Mesenchymal stem cell (in vitro differentiated cells and primary cell): ENCODE measurements around the gene FOXP1.

Source experiments
- DNase-seq: peaks from one replicate; pipeline ENCODE4 v3.0.0-alpha.2; 2013
- H2AFZ ChIP-seq: one replicate; pipeline ENCODE4 v1.6.1; 2013; ENCODE audit warnings: low read depth, mild to moderate bottlenecking, control low read depth, inconsistent platforms, low read length, moderate library complexity
- H2AK5ac ChIP-seq: 2 replicates; pipeline ENCODE4 v1.6.1; 2013; ENCODE audit warnings: low read length, moderate library complexity, mild to moderate bottlenecking, inconsistent platforms; ENCODE audit not compliant: severe bottlenecking
- H2BK120ac ChIP-seq: one replicate; pipeline ENCODE4 v1.6.1; 2013; ENCODE audit warnings: low read depth, mild to moderate bottlenecking, inconsistent platforms, low read length, moderate library complexity
- H2BK12ac ChIP-seq, 2 experiments: one replicate each; pipeline ENCODE4 v1.6.1; 2013; ENCODE audit warnings: inconsistent platforms in 2 of 2, low read length in 2 of 2, mild to moderate bottlenecking in 2 of 2, moderate library complexity in 2 of 2, control low read depth in 1 of 2
- H2BK15ac ChIP-seq: one replicate; pipeline ENCODE4 v1.6.1; 2013; ENCODE audit warnings: mild to moderate bottlenecking, low read depth, inconsistent platforms; ENCODE audit not compliant: poor library complexity, severe bottlenecking
- H2BK5ac ChIP-seq: 2 replicates; pipeline ENCODE4 v1.6.1; 2013; ENCODE audit warnings: low read depth, mild to moderate bottlenecking, low read length, control low read depth, inconsistent platforms; ENCODE audit not compliant: poor library complexity, severe bottlenecking
- H3K14ac ChIP-seq, 2 experiments: one replicate each; pipeline ENCODE4 v1.6.1; 2013; ENCODE audit warnings: inconsistent platforms in 2 of 2, low read length in 2 of 2, control low read depth in 1 of 2, mild to moderate bottlenecking in 1 of 2, moderate library complexity in 1 of 2
- H3K18ac ChIP-seq, 2 experiments: one replicate each; pipeline ENCODE4 v1.6.1; 2013; ENCODE audit warnings: inconsistent platforms in 2 of 2, low read length in 2 of 2, control low read depth in 1 of 2, low read depth in 1 of 2, mild to moderate bottlenecking in 1 of 2
- H3K23ac ChIP-seq, 2 experiments: one replicate each; pipeline ENCODE4 v1.6.1; 2013; ENCODE audit warnings: inconsistent platforms in 2 of 2, low read length in 2 of 2, mild to moderate bottlenecking in 2 of 2, moderate library complexity in 2 of 2, control low read depth in 1 of 2
- H3K27ac ChIP-seq: 2 replicates; pipeline ENCODE4 v1.5.1; 2013; ENCODE audit warnings: mild to moderate bottlenecking, moderate library complexity, low read length, control low read depth, inconsistent platforms; ENCODE audit not compliant: poor library complexity, severe bottlenecking
- H3K27me3 ChIP-seq, 2 experiments: 2 replicates each; pipeline versions ENCODE4 v1.6.1 to v1.7.0; 2013; ENCODE audit warnings: low read length in 2 of 2, mild to moderate bottlenecking in 2 of 2, moderate library complexity in 2 of 2, control low read depth in 1 of 2, inconsistent platforms in 1 of 2; ENCODE audit not compliant: control insufficient read depth in 1 of 2, insufficient read depth in 1 of 2
- H3K36me3 ChIP-seq, 2 experiments: 2 replicates each; pipeline versions ENCODE4 v1.6.1 to v1.7.0; 2013; ENCODE audit warnings: low read length in 2 of 2, control low read depth in 1 of 2, inconsistent platforms in 1 of 2, low read depth in 1 of 2, mild to moderate bottlenecking in 1 of 2; ENCODE audit not compliant: insufficient read depth in 2 of 2, control insufficient read depth in 1 of 2
- H3K4ac ChIP-seq, 2 experiments: one replicate each; pipeline ENCODE4 v1.6.1; 2013; ENCODE audit warnings: inconsistent platforms in 2 of 2, low read length in 2 of 2, mild to moderate bottlenecking in 2 of 2, moderate library complexity in 2 of 2, control low read depth in 1 of 2, low read depth in 1 of 2
- H3K4me1 ChIP-seq: 2 replicates; pipeline ENCODE4 v1.6.1; 2013; ENCODE audit warnings: low read depth, low read length, control low read depth; ENCODE audit not compliant: control insufficient read depth, insufficient read depth
- H3K4me2 ChIP-seq: 2 replicates; pipeline ENCODE4 v1.6.1; 2013; ENCODE audit warnings: low read length, mild to moderate bottlenecking, inconsistent platforms; ENCODE audit not compliant: poor library complexity, severe bottlenecking
- H3K4me3 ChIP-seq, 2 experiments: 2 replicates each; pipeline versions ENCODE4 v1.5.1 to v1.7.0; 2013; ENCODE audit warnings: low read length in 2 of 2, mild to moderate bottlenecking in 2 of 2, control low read depth in 1 of 2, low read depth in 1 of 2; ENCODE audit not compliant: insufficient read depth in 1 of 2
- H3K79me1 ChIP-seq: replicated peaks from 2 replicates; pipeline ENCODE4 v1.6.1; 2013; ENCODE audit warnings: mild to moderate bottlenecking, control low read depth, low read length, inconsistent platforms; ENCODE audit not compliant: poor library complexity, severe bottlenecking
- H3K9ac ChIP-seq: 2 replicates; pipeline ENCODE4 v1.7.0; 2013; ENCODE audit warnings: mild to moderate bottlenecking, low read length, moderate library complexity
- H3K9me3 ChIP-seq: 2 replicates; pipeline ENCODE4 v1.7.0; 2013; ENCODE audit warnings: mild to moderate bottlenecking, low read length; ENCODE audit not compliant: control insufficient read depth
- H4K8ac ChIP-seq: one replicate; pipeline ENCODE4 v1.6.1; 2013; ENCODE audit warnings: inconsistent platforms, mild to moderate bottlenecking, low read length, moderate library complexity
- H4K91ac ChIP-seq: one replicate; pipeline ENCODE4 v1.6.1; 2013; ENCODE audit warnings: mild to moderate bottlenecking, low read length, inconsistent platforms
- WGBS: methylation state at CpG from one replicate; pipeline ENCODE4 v1.1.7; 2013; ENCODE audit warnings: mixed read lengths; 5-methylcytosine and 5-hydroxymethylcytosine counted together

The FOXP1 gene

DNA sequence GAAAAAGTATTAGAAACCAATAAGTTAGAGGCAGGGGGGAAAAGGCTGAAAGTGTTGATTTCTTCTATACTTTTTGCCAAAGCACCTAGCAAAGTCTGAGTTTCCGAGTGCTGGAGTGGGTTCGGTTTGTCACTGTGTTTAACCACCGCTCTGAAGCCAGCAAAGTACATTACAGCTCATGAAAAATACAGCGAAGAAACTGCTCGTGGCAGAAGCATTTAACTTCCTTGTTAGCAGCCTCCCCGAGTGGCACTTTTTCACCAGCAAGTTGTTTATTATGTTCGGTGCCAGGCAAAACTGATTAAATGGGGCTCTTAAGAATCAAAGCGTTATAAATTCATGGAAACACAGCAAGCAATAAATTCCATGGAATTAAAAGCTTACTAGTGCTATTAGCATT is 313.6 kb downstream of the FOXP1 start:
- Histone ChIP-seq H3K4me3 (no peak overlapping the region), H2BK12ac (no peak overlapping the region)

DNA sequence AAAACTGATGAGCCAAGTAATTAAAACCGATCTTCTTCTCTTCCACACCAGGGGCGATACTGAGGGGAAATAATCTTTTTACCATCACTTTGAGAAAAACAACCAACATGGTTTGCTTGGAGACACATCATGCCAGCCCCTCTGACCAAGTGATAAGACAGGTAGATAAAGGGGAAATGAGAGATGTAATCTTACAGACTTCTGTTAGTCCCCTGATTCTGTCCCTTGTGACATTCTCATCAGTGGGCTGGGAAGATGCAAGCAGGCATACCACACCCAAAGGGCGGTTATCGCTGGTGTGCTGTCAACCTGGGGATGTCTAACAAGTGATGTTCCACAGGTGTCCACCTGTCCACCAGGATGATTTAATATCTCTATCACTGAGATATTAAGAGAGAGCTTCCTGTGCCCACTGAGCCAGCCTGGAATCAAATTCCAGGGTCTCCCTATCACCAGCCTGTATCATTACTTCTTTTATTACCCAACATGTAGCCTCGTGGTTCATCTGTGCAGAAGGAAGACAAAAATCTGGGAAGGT is 315.0 kb downstream of the FOXP1 start:
- Histone ChIP-seq H3K79me1 (peaks cover 42% of the 10 kb centered on the region), H2BK5ac (no peak overlapping the region), H3K36me3 (peaks cover 0 to 6% of the 10 kb centered on the region in 2 experiments), H3K27ac (no peak overlapping the region), H3K23ac (no peak overlapping the region), H3K9ac (no peak overlapping the region), H4K8ac (no peak overlapping the region), H3K4me1 (no peaks in the 10 kb centered on the region), H2BK12ac (no peak overlapping the region), H3K4ac (no peak overlapping the region), H3K27me3 (no peaks in the 10 kb centered on the region), H4K91ac (no peak overlapping the region), H3K18ac (no peak overlapping the region), H2BK120ac (no peak overlapping the region), H3K9me3 (no peaks in the 10 kb centered on the region), H3K14ac (no peak overlapping the region), H3K4me2 (no peak overlapping the region), H2AK5ac (no peak overlapping the region), H2AFZ (no peak overlapping the region), H2BK15ac (no peak overlapping the region), H3K4me3 (no peak overlapping the region)
- 100% methylated on average over 2 of the region's 5 CpGs for WGBS
- DNase-seq, result no peak

More for the DNA sequence above, 313.6 kb downstream of the FOXP1 start:
- Histone ChIP-seq H4K91ac (no peak overlapping the region), H2BK5ac (no peak overlapping the region), H3K4me1 (no peaks in the 10 kb centered on the region), H2BK120ac (no peak overlapping the region), H3K4me2 (no peak overlapping the region), H3K27me3 (no peaks in the 10 kb centered on the region), H3K79me1 (peaks cover 48% of the 10 kb centered on the region), H3K9ac (no peak overlapping the region), H3K18ac (no peak overlapping the region), H3K23ac (no peak overlapping the region), H4K8ac (no peak overlapping the region), H3K4ac (no peak overlapping the region), H3K27ac (no peak overlapping the region), H3K9me3 (no peaks in the 10 kb centered on the region), H2AK5ac (no peak overlapping the region), H3K36me3 (peaks cover 0 to 6% of the 10 kb centered on the region in 2 experiments), H3K14ac (no peak overlapping the region), H2BK15ac (no peak overlapping the region), H2AFZ (no peak overlapping the region)
- DNase-seq, result no peak
- WGBS, result 91% methylated on average over 8 of the region's 8 CpGs

DNA sequence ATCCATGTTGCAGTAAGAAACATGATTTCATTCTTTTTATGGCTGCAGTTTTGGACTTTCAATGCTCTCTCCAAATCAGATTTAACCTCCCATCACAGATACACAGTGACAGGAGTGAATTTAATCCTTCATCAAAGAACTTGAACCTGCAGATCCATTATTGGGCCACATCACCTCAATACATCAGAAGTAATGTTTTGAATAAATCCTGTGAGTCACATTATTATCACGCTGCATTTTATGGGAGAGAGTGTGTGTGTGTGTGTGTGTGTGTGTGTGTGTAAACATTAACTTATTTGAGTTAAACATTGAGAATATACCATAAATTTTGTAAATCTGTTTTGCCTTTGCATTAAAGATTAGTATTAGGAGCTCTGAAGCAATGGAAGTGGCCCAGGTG is 316.7 kb downstream of the FOXP1 start:
- Histone ChIP-seq H3K4ac (no peak overlapping the region), H4K8ac (no peak overlapping the region), H3K36me3 (peaks cover 0 to 6% of the 10 kb centered on the region in 2 experiments), H3K27me3 (no peaks in the 10 kb centered on the region), H3K23ac (no peak overlapping the region), H3K79me1 (peaks cover 37% of the 10 kb centered on the region), H3K9ac (no peak overlapping the region), H3K4me3 (no peak overlapping the region), H2AFZ (no peak overlapping the region), H3K27ac (no peak overlapping the region), H3K14ac (no peak overlapping the region), H3K4me2 (no peak overlapping the region), H2BK12ac (no peak overlapping the region), H3K4me1 (peaks cover 4% of the 10 kb centered on the region), H3K18ac (no peak overlapping the region), H3K9me3 (no peaks in the 10 kb centered on the region), H2AK5ac (no peak overlapping the region), H4K91ac (no peak overlapping the region), H2BK5ac (no peak overlapping the region), H2BK15ac (no peak overlapping the region), H2BK120ac (no peak overlapping the region)
- WGBS, result no CpG with 5 or more reads among the region's 1 CpG
- DNase-seq, result no peak

DNA sequence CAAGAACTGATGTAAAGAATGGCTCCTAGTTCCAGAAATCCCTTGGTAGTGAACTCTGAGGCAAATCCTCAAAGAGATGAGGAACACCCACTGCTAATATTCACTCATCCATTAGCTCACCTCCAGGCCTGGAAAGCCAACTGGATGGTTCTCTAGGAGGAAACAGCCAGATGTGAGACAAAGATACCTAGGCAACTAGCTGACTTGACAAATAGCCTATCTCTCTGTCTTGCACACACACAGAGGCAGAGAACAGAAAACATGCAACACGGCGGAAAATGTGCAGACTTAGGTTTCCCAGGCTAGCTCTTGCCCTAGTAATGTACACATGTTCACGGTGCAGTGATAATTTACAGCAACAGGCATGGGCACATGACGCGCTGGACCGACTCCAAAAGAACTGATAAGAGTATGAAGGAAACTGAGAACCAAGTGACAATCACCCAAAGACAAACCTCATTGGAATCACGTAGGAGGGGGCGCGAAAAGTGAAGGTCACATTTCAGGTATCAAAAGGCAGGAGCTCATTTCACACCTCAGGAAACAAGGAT is 318.1 kb downstream of the FOXP1 start:
- Histone ChIP-seq H3K14ac (no peak overlapping the region), H3K4me2 (no peak overlapping the region), H3K4me1 (peaks cover 4% of the 10 kb centered on the region), H2BK15ac (no peak overlapping the region), H2AFZ (no peak overlapping the region), H3K79me1 (peaks cover 32% of the 10 kb centered on the region), H3K9ac (no peak overlapping the region), H3K4ac (no peak overlapping the region), H2BK12ac (no peak overlapping the region), H4K8ac (no peak overlapping the region), H2BK5ac (no peak overlapping the region), H3K36me3 (peaks cover 0 to 6% of the 10 kb centered on the region in 2 experiments), H3K18ac (no peak overlapping the region), H2AK5ac (no peak overlapping the region), H2BK120ac (no peak overlapping the region), H4K91ac (no peak overlapping the region), H3K4me3 (no peak overlapping the region), H3K23ac (no peak overlapping the region), H3K27ac (no peak overlapping the region), H3K27me3 (no peaks in the 10 kb centered on the region), H3K9me3 (no peaks in the 10 kb centered on the region)
- WGBS, result 95% methylated on average over 9 of the region's 9 CpGs
- DNase-seq, result no peak
